PC-9 (cell line): ENCODE data around the gene LAX1.

Experiments used
- CTCF ChIP-seq: fragments of 200-600 bp; sonication (generic); conservative IDR thresholded peaks from 2 replicates; pipeline ENCODE4 v1.6.1; 2017; ENCODE audit warnings: mixed run types, antibody characterized with exemption, mild to moderate bottlenecking, moderate library complexity
- EZH2 ChIP-seq: fragments of 200-600 bp; sonication (generic); IDR thresholded peaks from 2 replicates; pipeline ENCODE4 v1.8.0; 2017; ENCODE audit warnings: antibody characterized with exemption, low read depth

- TF ChIP-seq CTCF: no peak
- TF ChIP-seq EZH2: no peak
Observed at GRCh38 chr1:203799971-203800370, 35.0 kb downstream of the LAX1 start.
